Omental fat pad (tissue), 4 donors: ENCODE results near the gene PPFIBP2. TPM values are rescaled to one million over a fixed set of nuclear protein-coding genes. Genes with fewer than 3 reads are reported as not detected.
A peak's percentile ranks its signal among the peaks of the same experiment; 100 is the strongest.

Source experiments
- ATAC-seq: fragments of 150-250 bp; one replicate; pipeline ENCODE4 v1.9.1; 2016; ENCODE audit warnings: mild to moderate bottlenecking, moderate library complexity; ENCODE audit not compliant: low FRiP score
- DNase-seq: peaks from one replicate; pipeline ENCODE4 v3.0.0-alpha.2; 2019; ENCODE audit warnings: low spot score
- CTCF ChIP-seq, 3 donors: fragments of 450-650 bp; IDR thresholded peaks; one replicate each; pipeline ENCODE4 v1.5.1; 2016 to 2017; ENCODE audit warnings: antibody characterized with exemption in 3 of 3, mild to moderate bottlenecking in 3 of 3, moderate library complexity in 2 of 3
- total RNA-seq, 4 donors: library from RNA; depleted of rRNA; stranded (reverse); fragments of >200 nt; gene quantifications; one replicate each; pipeline ENCODE4 v1.1.0, GENCODE V29; 2016

PPFIBP2 gene
- total RNA-seq, 4 donors from 2014 or later = 16.3 to 47.8 (median 24.2) TPM

GRCh38 chr11:7532405-7533145, 18.8 kb downstream of the PPFIBP2 start:
- DNase-seq (no peak), ATAC-seq (no peak)
- no peak for TF ChIP-seq CTCF (IDR thresholded peaks at IDR 0.05)

GRCh38 chr11:7533199-7534041, 19.6 kb downstream of the PPFIBP2 start:
- TF ChIP-seq CTCF (IDR thresholded peaks at IDR 0.05) = no peak
- ATAC-seq (peak; percentile 44), DNase-seq (no peak)

GRCh38 chr11:7534042-7534378, 20.2 kb downstream of the PPFIBP2 start:
- TF ChIP-seq CTCF (IDR thresholded peaks at IDR 0.05) = no peak
- DNase-seq (no peak), ATAC-seq (no peak)

GRCh38 chr11:7536100-7536499, 22.3 kb downstream of the PPFIBP2 start:
- no peak for TF ChIP-seq CTCF (IDR thresholded peaks at IDR 0.05)
- ATAC-seq (no peak), DNase-seq (no peak)

GRCh38 chr11:7537265-7537664, 23.5 kb downstream of the PPFIBP2 start:
- no peak for TF ChIP-seq CTCF (IDR thresholded peaks at IDR 0.05)
- ATAC-seq (no peak), DNase-seq (no peak)

- ATAC-seq (peak; percentile 60), DNase-seq (no peak)
- TF ChIP-seq CTCF (IDR thresholded peaks at IDR 0.05) = no peak
These were observed 24.2 kb downstream of the PPFIBP2 start for GRCh38 chr11:7538031-7538430.
